Ectodermal cell (in vitro differentiated cells): Measurements from ENCODE around the gene CDO1.

Experiments used
- H3K27ac ChIP-seq: 2 replicates; pipeline ENCODE4 v1.7.0; 2013; ENCODE audit warnings: mild to moderate bottlenecking, low read depth, low read length; ENCODE audit not compliant: insufficient read depth, poor library complexity, severe bottlenecking
- H3K27me3 ChIP-seq: 2 replicates; pipeline ENCODE4 v1.7.0; 2013; ENCODE audit warnings: mild to moderate bottlenecking, low read length; ENCODE audit not compliant: insufficient read depth, control insufficient read depth, poor library complexity, severe bottlenecking
- H3K36me3 ChIP-seq: one replicate; pipeline ENCODE4 v1.7.0; 2013; ENCODE audit warnings: low read length; ENCODE audit not compliant: control insufficient read depth, insufficient read depth
- H3K4me1 ChIP-seq: one replicate; pipeline ENCODE4 v1.7.0; 2013; ENCODE audit warnings: low read length; ENCODE audit not compliant: control insufficient read depth, insufficient read depth
- H3K4me3 ChIP-seq: 2 replicates; pipeline ENCODE4 v1.7.0; 2013; ENCODE audit warnings: low read depth, low read length, control low read depth; ENCODE audit not compliant: insufficient read depth
- H3K9me3 ChIP-seq: 2 replicates; pipeline ENCODE4 v1.7.0; 2013; ENCODE audit warnings: mild to moderate bottlenecking, low read length, moderate library complexity; ENCODE audit not compliant: control insufficient read depth
- WGBS, 2 experiments: methylation state at CpG; one replicate each; pipeline ENCODE4 v1.1.7; 2013; ENCODE audit warnings: missing lambda C conversion rate in 2 of 2; 5-methylcytosine and 5-hydroxymethylcytosine counted together

CDO1 gene

DNA sequence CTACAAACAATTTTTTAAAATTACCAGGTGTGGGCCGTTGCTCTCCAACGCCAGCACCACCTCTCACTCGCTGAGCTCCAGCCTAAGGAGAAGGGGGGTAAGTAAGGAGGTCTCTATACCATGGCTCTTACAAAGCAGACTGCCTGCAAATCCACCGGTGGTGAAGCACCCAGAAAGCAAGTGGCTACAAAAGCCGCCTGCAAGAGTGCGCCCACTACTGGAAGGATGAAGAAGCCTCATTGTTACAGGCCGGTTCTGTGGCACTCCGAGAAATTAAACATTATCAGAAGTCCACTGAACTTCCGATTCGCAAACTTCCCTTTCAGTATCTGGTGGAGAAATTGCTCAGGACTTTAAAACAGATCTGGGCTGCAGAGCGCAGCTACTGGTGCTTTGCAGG is 46.0 kb downstream of the CDO1 start:
- 62 to 66% methylated on average over 9 to 11 of the region's 11 CpGs for WGBS, 2 experiments
- Histone ChIP-seq H3K27me3 (no peaks in the 10 kb centered on the region), H3K4me1 (no peaks in the 10 kb centered on the region), H3K27ac (no peak overlapping the region), H3K4me3 (no peak overlapping the region), H3K9me3 (no peaks in the 10 kb centered on the region), H3K36me3 (no peaks in the 10 kb centered on the region)

DNA sequence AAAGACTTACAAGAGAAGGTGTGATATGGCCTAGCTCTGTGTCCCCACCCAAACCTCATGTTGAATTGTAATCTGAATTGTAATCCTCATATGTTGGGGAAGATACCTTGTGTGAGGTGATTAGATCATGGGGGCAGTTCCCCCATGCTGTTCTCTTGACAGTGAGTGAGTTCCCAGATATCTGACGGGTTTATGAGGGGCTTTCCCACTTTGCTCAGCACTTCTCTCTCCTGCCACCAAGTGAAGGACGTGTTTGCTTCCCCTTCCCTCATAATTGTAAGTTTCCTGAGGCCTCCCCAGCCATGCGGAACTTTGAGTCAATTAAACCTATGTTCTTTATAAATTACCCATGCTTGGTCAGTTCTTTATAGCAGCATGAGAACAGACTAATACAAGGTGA is 49.0 kb downstream of the CDO1 start:
- Histone ChIP-seq H3K9me3 (no peaks in the 10 kb centered on the region), H3K27me3 (no peaks in the 10 kb centered on the region), H3K27ac (no peak overlapping the region), H3K4me1 (no peaks in the 10 kb centered on the region), H3K4me3 (no peak overlapping the region), H3K36me3 (no peaks in the 10 kb centered on the region)
- WGBS, 2 experiments: 80 to 90% methylated on average over 2 to 3 of the region's 3 CpGs

- Histone ChIP-seq H3K27me3 (no peaks in the 10 kb centered on the region), H3K9me3 (no peaks in the 10 kb centered on the region), H3K27ac (no peak overlapping the region), H3K4me1 (no peaks in the 10 kb centered on the region), H3K36me3 (no peaks in the 10 kb centered on the region), H3K4me3 (no peak overlapping the region)
- WGBS, 2 experiments: 87 to 100% methylated on average over 1 of the region's 1 CpG
Observed at GRCh38 chr5:115766608-115767007, 49.9 kb downstream of the CDO1 start.

DNA sequence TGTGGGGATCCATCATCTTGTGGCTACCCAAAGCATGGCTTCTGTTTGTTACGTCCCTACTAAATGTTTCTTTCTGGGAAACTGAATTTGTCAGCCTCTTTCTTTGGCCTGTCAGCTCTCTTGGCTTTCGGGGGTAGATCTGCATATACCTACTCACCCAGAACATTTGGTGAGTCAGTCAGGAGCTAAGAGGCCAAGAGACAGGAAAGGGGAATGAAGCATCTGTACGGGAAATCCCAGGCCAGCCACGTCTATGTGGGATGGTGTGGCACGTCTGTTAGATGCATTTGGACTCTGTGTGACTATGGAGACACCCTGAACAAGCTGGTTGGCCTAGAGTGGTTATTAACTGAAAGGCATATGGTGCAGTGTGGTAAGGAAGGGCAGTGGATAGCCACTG is 58.1 kb downstream of the CDO1 start:
- Histone ChIP-seq H3K27me3 (no peaks in the 10 kb centered on the region), H3K9me3 (no peaks in the 10 kb centered on the region), H3K27ac (no peak overlapping the region), H3K4me3 (no peak overlapping the region), H3K36me3 (no peaks in the 10 kb centered on the region), H3K4me1 (no peaks in the 10 kb centered on the region)
- 91 to 93% methylated on average over 5 of the region's 5 CpGs for WGBS, 2 experiments

- Histone ChIP-seq H3K36me3 (no peaks in the 10 kb centered on the region), H3K27me3 (no peaks in the 10 kb centered on the region)
- 80% methylated on average over 1 of the region's 1 CpG; no CpG with 5 or more reads in 1 of the 2 experiments for WGBS, 2 experiments
Observed at GRCh38 chr5:115755675-115756074, 60.8 kb downstream of the CDO1 start.

More at GRCh38 chr5:115755675-115756074, 60.8 kb downstream of the CDO1 start:
- no peak overlapping the region for H3K4me3 ChIP-seq
- H3K27ac ChIP-seq: no peak overlapping the region
- no peaks in the 10 kb centered on the region for H3K4me1 ChIP-seq
- no peaks in the 10 kb centered on the region for H3K9me3 ChIP-seq
